GM23248 (cell line): ENCODE results near the gene CDH13. TPM values are rescaled to one million over a fixed set of nuclear protein-coding genes. Genes with fewer than 3 reads are reported as not detected.

Source experiments
- DNase-seq: peaks from one replicate; pipeline ENCODE4 v3.0.0-alpha.2; 2015
- H2AFZ ChIP-seq: fragments of 200-600 bp; sonication (generic); 2 replicates; pipeline ENCODE4 v1.6.1; 2016; ENCODE audit warnings: antibody characterized with exemption
- H3F3A ChIP-seq: fragments of 200-600 bp; sonication (generic); 2 replicates; pipeline ENCODE4 v1.6.1; 2016; ENCODE audit warnings: mild to moderate bottlenecking, antibody characterized with exemption, mixed run types; ENCODE audit not compliant: insufficient read depth
- H3K27ac ChIP-seq: fragments of 200-600 bp; sonication (generic); 2 replicates; pipeline ENCODE4 v1.5.1; 2016; ENCODE audit warnings: mild to moderate bottlenecking
- H3K27me3 ChIP-seq: fragments of 200-600 bp; sonication (generic); replicated peaks from 2 replicates; pipeline ENCODE4 v1.6.1; 2016; ENCODE audit warnings: mild to moderate bottlenecking; ENCODE audit not compliant: insufficient read depth
- H3K36me3 ChIP-seq: fragments of 200-600 bp; sonication (generic); 2 replicates; pipeline ENCODE4 v1.6.1; 2016; ENCODE audit warnings: low read depth, mild to moderate bottlenecking
- H3K4me1 ChIP-seq: fragments of 200-600 bp; sonication (generic); 2 replicates; pipeline ENCODE4 v1.6.1; 2016; ENCODE audit warnings: mild to moderate bottlenecking; ENCODE audit not compliant: insufficient read depth
- H3K4me2 ChIP-seq: fragments of 200-600 bp; sonication (generic); one replicate; pipeline ENCODE4 v1.6.1; 2016; ENCODE audit warnings: mild to moderate bottlenecking; ENCODE audit not compliant: unreplicated experiment
- H3K4me3 ChIP-seq: fragments of 200-600 bp; sonication (generic); 2 replicates; pipeline ENCODE4 v1.5.1; 2016; ENCODE audit warnings: mild to moderate bottlenecking
- H3K79me2 ChIP-seq: fragments of 200-600 bp; sonication (generic); 2 replicates; pipeline ENCODE4 v1.6.1; 2016; ENCODE audit warnings: mild to moderate bottlenecking; ENCODE audit not compliant: insufficient read depth
- H3K9ac ChIP-seq: fragments of 200-600 bp; sonication (generic); 2 replicates; pipeline ENCODE4 v1.6.1; 2016; ENCODE audit warnings: mild to moderate bottlenecking
- H3K9me2 ChIP-seq: fragments of 200-600 bp; sonication (generic); 2 replicates; pipeline ENCODE4 v1.6.1; 2016; ENCODE audit warnings: mixed run types, mild to moderate bottlenecking, moderate library complexity; ENCODE audit not compliant: insufficient read depth
- H3K9me3 ChIP-seq: fragments of 200-600 bp; sonication (generic); one replicate; pipeline ENCODE4 v1.6.1; 2017; ENCODE audit warnings: low read depth
- H4K20me1 ChIP-seq: fragments of 200-600 bp; sonication (generic); 2 replicates; pipeline ENCODE4 v1.6.0; 2016; ENCODE audit not compliant: insufficient read depth
- EZH2 ChIP-seq: fragments of 200-600 bp; sonication (generic); IDR thresholded peaks from 2 replicates; pipeline ENCODE4 v1.6.1; 2018; ENCODE audit warnings: antibody characterized with exemption, mild to moderate bottlenecking; ENCODE audit not compliant: insufficient read depth, poor library complexity, severe bottlenecking
- EZH2phosphoT487 ChIP-seq: fragments of 200-600 bp; sonication (generic); IDR thresholded peaks from 2 replicates; pipeline ENCODE4 v1.6.1; 2018; ENCODE audit warnings: antibody characterized with exemption, moderate library complexity, mild to moderate bottlenecking, low read depth; ENCODE audit not compliant: insufficient read depth
- WGBS, 2 experiments: methylation state at CpG; one replicate each; pipeline ENCODE4 v1.1.6; 2015 to 2017; ENCODE audit warnings: low lambda C conversion rate in 2 of 2, low coverage in 1 of 2; ENCODE audit errors: missing lambda C conversion rate in 2 of 2; 5-methylcytosine and 5-hydroxymethylcytosine counted together
- in situ Hi-C: fragments of 300-500 bp; cut with MboI; formaldehyde crosslinking; loops from 2 replicates; pipeline ENCODE4 v1.15.0; 2020
- polyA plus RNA-seq: library from polyadenylated mRNA; unstranded; fragments of >200 nt; fragmentation: Nextera tagmentation; extraction: Ambion mirVana; gene quantifications from 2 replicates; pipeline ENCODE4 v1.2.1, GENCODE V29; 2016
- total RNA-seq: library from RNA; depleted of rRNA; stranded (reverse); fragments of >200 nt; shearing (Covaris generic); gene quantifications from 2 replicates; pipeline ENCODE4 v1.2.3, GENCODE V29; 2014

The CDH13 gene
- total and polyA plus RNA-seq, 2 experiments from 2014 or later: 51.0 to 52.8 TPM

DNA sequence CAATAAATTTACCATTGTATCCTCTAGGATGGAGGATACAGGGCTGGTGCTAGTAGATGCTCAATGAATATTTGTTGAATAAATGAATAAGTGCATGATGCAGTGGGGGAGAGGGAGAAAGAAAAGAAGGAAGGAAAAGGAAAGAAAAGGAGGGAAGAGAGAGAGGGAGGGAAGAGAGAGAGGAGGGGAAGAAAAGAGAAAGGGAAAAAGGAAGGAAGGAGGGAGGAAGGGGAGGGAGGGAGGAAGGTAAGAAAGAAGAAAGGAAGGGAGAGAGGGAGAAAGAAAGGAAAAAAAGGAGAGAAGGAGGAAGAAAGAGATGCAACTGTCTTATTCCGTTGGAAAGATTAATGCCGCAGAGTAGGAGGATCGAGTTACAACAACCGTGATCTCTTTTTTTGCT, 1211.4 kb downstream of the CDH13 start:
- TF ChIP-seq EZH2phosphoT487 (no peak), EZH2 (no peak)
- no peaks in the 10 kb centered on the region for H4K20me1 ChIP-seq
- no peak for DNase-seq
- no peak overlapping the region for H3K4me2 ChIP-seq
- no peak overlapping the region for H2AFZ ChIP-seq
- H3K4me3 ChIP-seq: no peak overlapping the region
- H3K9ac ChIP-seq: no peak overlapping the region
- WGBS, 2 experiments: 45 to 46% methylated on average over 4 of the region's 4 CpGs
- in situ Hi-C loops: no loop called here
- no peaks in the 10 kb centered on the region for H3K9me3 ChIP-seq
- H3K27ac ChIP-seq: no peak overlapping the region
- no peaks in the 10 kb centered on the region for H3F3A ChIP-seq
- no peaks in the 10 kb centered on the region for H3K36me3 ChIP-seq
- peaks cover 11% of the 10 kb centered on the region for H3K27me3 ChIP-seq
- no peaks in the 10 kb centered on the region for H3K79me2 ChIP-seq
- H3K9me2 ChIP-seq: no peaks in the 10 kb centered on the region
- peaks cover 6% of the 10 kb centered on the region; the same call in 1 of the 2 replicates for H3K4me1 ChIP-seq

DNA sequence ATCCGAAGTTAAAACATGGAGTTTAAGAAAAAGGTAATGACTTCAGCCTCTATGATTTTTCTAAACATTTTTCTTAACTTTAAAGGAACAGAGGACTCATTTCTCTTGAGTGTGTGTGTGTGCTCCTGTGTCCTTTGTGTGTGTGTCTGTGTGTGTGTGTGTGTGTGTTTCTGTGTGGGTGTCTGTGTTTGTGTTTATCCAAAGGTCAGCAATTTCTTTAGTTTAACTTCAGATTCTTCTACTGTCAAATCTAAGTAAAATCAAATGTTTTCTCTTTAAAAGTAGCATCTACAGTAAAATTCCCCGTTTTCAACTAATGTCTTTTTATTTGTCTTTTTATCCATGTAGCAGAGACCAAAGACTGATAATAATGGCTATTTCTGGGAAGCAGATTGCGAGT, 1212.8 kb downstream of the CDH13 start:
- Histone ChIP-seq H3K4me3 (no peak overlapping the region), H3K79me2 (no peaks in the 10 kb centered on the region), H3K9me3 (no peaks in the 10 kb centered on the region), H3K36me3 (no peaks in the 10 kb centered on the region), H3K9me2 (no peaks in the 10 kb centered on the region), H3K4me2 (no peak overlapping the region), H3K27ac (no peak overlapping the region), H3K4me1 (peaks cover 6% of the 10 kb centered on the region; the same call in 1 of the 2 replicates), H3F3A (no peaks in the 10 kb centered on the region), H4K20me1 (no peaks in the 10 kb centered on the region), H2AFZ (no peak overlapping the region), H3K9ac (no peak overlapping the region), H3K27me3 (peaks cover 11% of the 10 kb centered on the region)
- WGBS, 2 experiments: 45 to 51% methylated on average over 3 of the region's 3 CpGs
- TF ChIP-seq EZH2phosphoT487: no peak
- TF ChIP-seq EZH2: no peak
- DNase-seq: no peak
- in situ Hi-C loops: no loop called here

DNA sequence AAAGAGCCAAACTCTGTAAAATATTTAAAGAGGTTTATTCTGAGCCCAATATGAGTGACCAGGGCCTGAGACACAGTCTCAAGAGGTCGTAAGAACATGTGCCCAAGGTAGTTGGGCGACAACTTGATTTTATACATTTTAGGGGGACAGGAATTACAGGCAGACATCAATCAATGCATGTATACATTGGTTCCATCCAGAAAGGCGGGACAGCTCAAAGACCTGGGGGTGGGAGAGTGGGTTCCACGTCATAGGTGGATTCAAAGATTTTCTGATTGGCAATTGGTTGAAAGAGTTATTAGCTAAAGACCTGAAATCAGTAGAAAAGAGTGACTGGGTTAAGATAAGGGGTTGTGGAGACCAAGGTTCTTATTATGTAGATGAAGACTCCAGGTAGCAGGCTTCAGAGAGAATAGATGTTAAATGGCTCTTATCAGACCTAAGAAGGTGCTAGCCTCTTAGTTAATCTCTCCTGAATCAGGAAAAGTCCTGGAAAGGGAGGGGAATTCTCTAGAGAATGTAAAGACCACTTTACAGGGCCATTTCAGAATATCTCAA, 1213.4 kb downstream of the CDH13 start:
- H3K27ac ChIP-seq: no peak overlapping the region
- H3K9ac ChIP-seq: no peak overlapping the region
- no peak for DNase-seq
- TF ChIP-seq EZH2 (no peak), EZH2phosphoT487 (no peak)
- H3K4me2 ChIP-seq: no peak overlapping the region
- H3K9me3 ChIP-seq: no peaks in the 10 kb centered on the region
- peaks cover 6% of the 10 kb centered on the region; the same call in 1 of the 2 replicates for H3K4me1 ChIP-seq
- no peaks in the 10 kb centered on the region for H3K9me2 ChIP-seq
- H2AFZ ChIP-seq: no peak overlapping the region
- 45 to 50% methylated on average over 4 of the region's 4 CpGs for WGBS, 2 experiments
- no peaks in the 10 kb centered on the region for H3K36me3 ChIP-seq
- no peaks in the 10 kb centered on the region for H3K79me2 ChIP-seq
- H3F3A ChIP-seq: no peaks in the 10 kb centered on the region
- in situ Hi-C loops: no loop called here
- H3K27me3 ChIP-seq: peaks cover 11% of the 10 kb centered on the region
- no peak overlapping the region for H3K4me3 ChIP-seq
- no peaks in the 10 kb centered on the region for H4K20me1 ChIP-seq

DNA sequence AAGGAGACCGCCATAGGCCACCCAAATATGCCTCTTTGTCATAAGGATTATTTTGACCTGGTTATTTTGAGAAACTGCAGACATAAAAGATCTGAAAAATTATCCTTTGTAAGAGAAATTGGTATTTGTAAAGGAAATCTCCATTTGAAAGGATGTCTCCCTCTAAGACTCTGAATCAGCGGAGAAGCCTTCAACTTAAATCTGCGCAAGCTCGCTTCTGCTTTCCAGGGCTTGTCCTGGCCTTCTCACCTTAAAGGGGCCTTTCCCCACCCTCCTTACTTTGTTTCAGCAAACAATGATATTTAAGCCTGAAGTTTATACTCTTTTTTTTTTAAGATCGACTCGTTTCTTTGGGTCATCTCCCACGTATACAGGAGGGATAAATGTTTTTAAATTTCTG, 1215.5 kb downstream of the CDH13 start:
- TF ChIP-seq EZH2 (no peak), EZH2phosphoT487 (no peak)
- H2AFZ ChIP-seq: no peak overlapping the region
- in situ Hi-C loops: no loop called here
- peaks cover 11% of the 10 kb centered on the region for H3K27me3 ChIP-seq
- H3K4me2 ChIP-seq: no peak overlapping the region
- no peaks in the 10 kb centered on the region for H3K9me3 ChIP-seq
- H3K79me2 ChIP-seq: no peaks in the 10 kb centered on the region
- no peaks in the 10 kb centered on the region for H3F3A ChIP-seq
- WGBS, 2 experiments: 68 to 70% methylated on average over 7 of the region's 7 CpGs
- H3K4me3 ChIP-seq: no peak overlapping the region
- no peak overlapping the region for H3K27ac ChIP-seq
- H3K4me1 ChIP-seq: no peaks in the 10 kb centered on the region
- no peaks in the 10 kb centered on the region for H4K20me1 ChIP-seq
- no peaks in the 10 kb centered on the region for H3K36me3 ChIP-seq
- H3K9me2 ChIP-seq: no peaks in the 10 kb centered on the region
- DNase-seq: no peak
- no peak overlapping the region for H3K9ac ChIP-seq
